Mucosa of descending colon (tissue), 3 donors: Measurements from ENCODE around the gene ZFP1. TPM values are rescaled to one million over a fixed set of nuclear protein-coding genes. Genes with fewer than 3 reads are reported as not detected.

Experiments used
- ATAC-seq: fragments of 200-7000 bp; cut with Tn5 transposase; one replicate; pipeline ENCODE4 v1.9.1; 2020; ENCODE audit warnings: mild to moderate bottlenecking, moderate library complexity
- DNase-seq, 3 donors: peaks; one replicate each; pipeline ENCODE4 v3.0.0-alpha.2; 2020
- H3K36me3 ChIP-seq: fragments of 200-600 bp; one replicate; pipeline ENCODE4 v1.8.0; 2021; ENCODE audit warnings: low read depth, mild to moderate bottlenecking
- H3K4me1 ChIP-seq: fragments of 200-600 bp; one replicate; pipeline ENCODE4 v1.8.0; 2021; ENCODE audit warnings: low read depth, mild to moderate bottlenecking
- H3K4me3 ChIP-seq: fragments of 200-600 bp; one replicate; pipeline ENCODE4 v1.8.0; 2021; ENCODE audit warnings: mild to moderate bottlenecking
- H3K9me3 ChIP-seq: fragments of 200-600 bp; one replicate; pipeline ENCODE4 v1.8.0; 2021; ENCODE audit warnings: mild to moderate bottlenecking
- intact Hi-C, 2 donors: fragments of 100-400 bp; cut with DNase I in 1 of 2; cut with micrococcal nuclease in 1 of 2; formaldehyde crosslinking; loops; one replicate each; pipeline versions ENCODE4 v1.11.0 to v1.11.1; 2022; cut with DNase I, micrococcal nuclease
- total RNA-seq, 3 donors: library from RNA; stranded (reverse); fragmentation: NEBNext Ultra II Directional in 2 of 3; extraction: Animal tissue kit (Norgen Biotek cat#: 25700) in 2 of 3; gene quantifications; one replicate each; pipeline versions ENCODE4 v1.2.1 to v1.2.4, GENCODE V29; 2021 to 2023
- TF ChIP-seq, protein P1 (sequence below): fragments of 200-600 bp; IDR thresholded peaks from one replicate; pipeline ENCODE4 v1.8.0; 2022; ENCODE audit warnings: antibody characterized with exemption, mild to moderate bottlenecking
- donor health status: DM: no; HTN: no; CAD: no; lungs with moderate emphysema.
- donor health status: DM: no; HTN: no; CAD: no.
- donor health status: DM: no; HTN: yes; CAD: no.

The ZFP1 gene
- total RNA-seq, 3 donors from 2014 or later, result 5.6 to 17.0 (median 6.9) TPM

DNA sequence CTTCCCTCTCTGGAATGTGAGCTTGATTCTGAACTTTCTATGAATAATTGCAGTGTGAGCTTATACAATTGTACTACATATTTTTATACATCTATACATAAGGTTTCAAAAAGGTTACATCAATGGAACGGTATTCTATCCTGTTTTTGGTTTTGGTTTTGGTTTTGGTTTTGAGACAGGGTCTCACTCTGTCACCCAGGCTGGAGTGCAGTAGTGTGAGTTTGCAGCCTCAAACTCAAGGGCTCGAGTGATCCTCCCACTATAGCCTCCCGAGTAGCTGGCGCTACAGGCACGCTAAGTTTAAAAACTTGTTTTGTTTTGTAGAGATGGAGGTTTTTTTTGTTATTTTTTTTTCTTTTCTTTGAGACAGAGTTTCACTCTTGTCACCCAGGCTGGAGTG, 71.5 kb downstream of the ZFP1 start:
- no peaks in the 10 kb centered on the region for H3K4me1 ChIP-seq
- no peaks in the 10 kb centered on the region for H3K9me3 ChIP-seq
- no peaks in the 10 kb centered on the region for H3K36me3 ChIP-seq
- TF ChIP-seq, protein P1, sequence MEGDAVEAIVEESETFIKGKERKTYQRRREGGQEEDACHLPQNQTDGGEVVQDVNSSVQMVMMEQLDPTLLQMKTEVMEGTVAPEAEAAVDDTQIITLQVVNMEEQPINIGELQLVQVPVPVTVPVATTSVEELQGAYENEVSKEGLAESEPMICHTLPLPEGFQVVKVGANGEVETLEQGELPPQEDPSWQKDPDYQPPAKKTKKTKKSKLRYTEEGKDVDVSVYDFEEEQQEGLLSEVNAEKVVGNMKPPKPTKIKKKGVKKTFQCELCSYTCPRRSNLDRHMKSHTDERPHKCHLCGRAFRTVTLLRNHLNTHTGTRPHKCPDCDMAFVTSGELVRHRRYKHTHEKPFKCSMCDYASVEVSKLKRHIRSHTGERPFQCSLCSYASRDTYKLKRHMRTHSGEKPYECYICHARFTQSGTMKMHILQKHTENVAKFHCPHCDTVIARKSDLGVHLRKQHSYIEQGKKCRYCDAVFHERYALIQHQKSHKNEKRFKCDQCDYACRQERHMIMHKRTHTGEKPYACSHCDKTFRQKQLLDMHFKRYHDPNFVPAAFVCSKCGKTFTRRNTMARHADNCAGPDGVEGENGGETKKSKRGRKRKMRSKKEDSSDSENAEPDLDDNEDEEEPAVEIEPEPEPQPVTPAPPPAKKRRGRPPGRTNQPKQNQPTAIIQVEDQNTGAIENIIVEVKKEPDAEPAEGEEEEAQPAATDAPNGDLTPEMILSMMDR, result no peak
- intact Hi-C loops, result no loop called here
- H3K4me3 ChIP-seq, result no peak overlapping the region
- no peak for ATAC-seq
- DNase-seq, result no peak

Other genes starting within 250 kb of the ZFP1 start
- gene WDR59, start 163.4 kb upstream of the ZFP1 start, total RNA-seq, result 10 to 100 TPM; 47.3 to 74.9 (median 70.1) TPM
- 10 to 100 TPM; 29.9 to 42.7 (median 39.3) TPM for gene ZNRF1, start 149.5 kb upstream of the ZFP1 start, total RNA-seq
- gene LDHD, start 31.7 kb upstream of the ZFP1 start, total RNA-seq, result 100 to 1,000 TPM in 1 of 3 donors, 10 to 100 TPM in 2; 52.6 to 132 (median 67.2) TPM
- not detected for gene CTRB2, start 58.6 kb downstream of the ZFP1 start, total RNA-seq
- gene CTRB1, start 70.5 kb downstream of the ZFP1 start, total RNA-seq, result under 1 TPM in 2 of 3 donors, not detected in 1; 0.67 to 0.76 TPM
- gene BCAR1, start 103.1 kb downstream of the ZFP1 start, total RNA-seq, result 100 to 1,000 TPM; 100 to 134 (median 116) TPM